HG02884 (cell line): ENCODE results near the gene XPR1.

Experiments used
- ATAC-seq: cut with Tn5 transposase; IDR thresholded peaks from one replicate; pipeline ENCODE4 v1.9.1; 2021; ENCODE audit warnings: mild to moderate bottlenecking, moderate library complexity; ENCODE audit not compliant: unreplicated experiment

XPR1 gene

GRCh38 chr1:180909462-180909976 is 277.7 kb downstream of the XPR1 start:
- ATAC-seq: no peak

GRCh38 chr1:180911640-180912191 is 279.9 kb downstream of the XPR1 start:
- no peak for ATAC-seq

GRCh38 chr1:180912211-180912800 is 280.5 kb downstream of the XPR1 start:
- no peak for ATAC-seq

- no peak for ATAC-seq
Measured at GRCh38 chr1:180912801-180913565, 281.2 kb downstream of the XPR1 start, which contains the start of gene KIAA1614. TSS of gene KIAA1614 (plus strand) at chr1:180912897. CDS start at chr1:180913244, 347 bp downstream.

GRCh38 chr1:180915426-180915965 is 283.7 kb downstream of the XPR1 start:
- ATAC-seq: no peak

GRCh38 chr1:180916012-180916770 is 284.4 kb downstream of the XPR1 start:
- ATAC-seq: no peak

GRCh38 chr1:180916771-180917170 is 284.9 kb downstream of the XPR1 start:
- no peak for ATAC-seq

- ATAC-seq: no peak
Measured at GRCh38 chr1:180917306-180918065, 285.7 kb downstream of the XPR1 start.

GRCh38 chr1:180918519-180918918 is 286.7 kb downstream of the XPR1 start:
- ATAC-seq: peak; percentile 59

GRCh38 chr1:180919183-180919700 is 287.4 kb downstream of the XPR1 start:
- ATAC-seq: no peak

- no peak for ATAC-seq
Measured at GRCh38 chr1:180920193-180920592, 288.4 kb downstream of the XPR1 start.

GRCh38 chr1:180920702-180921101 is 288.9 kb downstream of the XPR1 start:
- ATAC-seq: no peak

GRCh38 chr1:180921386-180921785 is 289.6 kb downstream of the XPR1 start:
- ATAC-seq: no peak

- no peak for ATAC-seq
Measured at GRCh38 chr1:180921891-180922630, 290.2 kb downstream of the XPR1 start.

GRCh38 chr1:180922631-180923015 is 290.8 kb downstream of the XPR1 start:
- no peak for ATAC-seq

GRCh38 chr1:180923021-180923841 is 291.4 kb downstream of the XPR1 start:
- no peak for ATAC-seq

GRCh38 chr1:180923887-180924286 is 292.1 kb downstream of the XPR1 start:
- ATAC-seq: no peak

GRCh38 chr1:180924939-180925338 is 293.1 kb downstream of the XPR1 start:
- no peak for ATAC-seq
